ENCODE measurements around the gene IPCEF1. TPM values are rescaled to one million over a fixed set of nuclear protein-coding genes. Genes with fewer than 3 reads are reported as not detected.

Gene IPCEF1
- total RNA-seq, 1 donor from 2014 or later = 2.0 TPM

DNA sequence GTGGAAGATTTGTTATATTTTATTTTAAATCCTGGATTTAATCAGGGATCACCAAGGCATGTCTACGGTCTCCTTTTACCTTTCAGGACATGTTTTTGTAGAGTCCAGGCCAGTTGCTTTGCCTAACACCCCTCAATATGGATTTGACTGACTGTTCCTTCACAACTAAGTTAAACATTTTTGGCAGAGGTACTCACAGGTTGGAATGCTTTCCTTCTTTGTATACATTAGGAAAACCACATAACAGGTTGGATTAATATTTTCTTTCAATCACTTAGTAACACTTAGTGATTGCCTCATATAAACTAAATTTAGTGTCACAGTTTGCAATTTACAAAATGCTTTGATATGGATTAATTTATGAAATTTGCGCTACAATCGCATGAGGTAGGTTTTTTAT is 64.5 kb downstream of the IPCEF1 start:
- Histone ChIP-seq H3K4me3 (no peak overlapping the region), H3K36me3 (no peaks in the 10 kb centered on the region), H3K4me1 (peaks cover under 1% of the 10 kb centered on the region), H3K9me3 (no peaks in the 10 kb centered on the region), H3K27ac (no peak overlapping the region), H3K27me3 (no peaks in the 10 kb centered on the region)
- DNase-seq (ENCODE audit: extremely low spot score in 2 of 2) = no peak
- TF ChIP-seq POLR2AphosphoS5 (IDR thresholded peaks at IDR 0.05; ENCODE audit: insufficient read depth in 1 of 2, low read depth in 1 of 2) (no peak), POLR2A (IDR thresholded peaks at IDR 0.05) (no peak), CTCF (IDR thresholded peaks at IDR 0.05) (no peak)
- intact Hi-C loops (cut with DNase I) = no loop called here

DNA sequence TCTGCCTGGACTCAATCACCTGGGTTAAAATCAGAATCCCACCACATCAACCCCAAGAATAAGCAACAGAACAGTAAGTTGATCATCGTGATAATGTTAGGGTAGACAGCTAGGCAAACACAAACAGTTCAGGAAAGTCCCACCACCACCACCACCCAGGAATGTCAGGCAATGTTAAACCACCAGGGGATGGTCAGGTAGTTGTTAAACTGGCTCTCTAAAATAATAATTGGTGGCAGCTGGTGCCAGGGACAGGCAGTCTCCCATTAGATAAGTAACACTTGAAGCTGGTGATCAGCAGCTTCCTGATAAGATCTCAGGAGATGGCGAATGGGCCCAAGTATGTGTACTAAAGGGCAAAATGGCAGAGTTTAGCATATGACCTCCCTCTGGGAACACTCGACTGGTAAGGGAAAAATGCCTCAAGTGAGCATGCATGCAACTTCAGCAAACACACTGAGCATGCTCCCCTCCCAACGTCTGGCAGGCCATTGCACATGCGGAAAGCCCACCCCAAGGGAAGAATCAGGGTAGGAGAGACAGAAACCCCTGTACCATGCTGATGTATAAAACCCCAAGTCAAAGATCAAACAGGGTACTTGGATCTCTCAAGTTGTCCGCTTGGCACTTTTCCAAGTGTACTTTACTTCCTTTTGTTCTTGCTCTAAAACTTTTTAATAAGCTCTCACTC is 66.6 kb downstream of the IPCEF1 start:
- DNase-seq (ENCODE audit: extremely low spot score in 2 of 2) = no peak
- no peak for TF ChIP-seq POLR2AphosphoS5 (IDR thresholded peaks at IDR 0.05; ENCODE audit: insufficient read depth in 1 of 2, low read depth in 1 of 2)
- no peak for TF ChIP-seq CTCF (IDR thresholded peaks at IDR 0.05)
- TF ChIP-seq POLR2A (IDR thresholded peaks at IDR 0.05) = no peak
- H3K27ac ChIP-seq = no peak overlapping the region
- H3K27me3 ChIP-seq = no peaks in the 10 kb centered on the region
- no peak overlapping the region for H3K4me3 ChIP-seq
- intact Hi-C loops (cut with DNase I) = no loop called here
- H3K4me1 ChIP-seq = no peaks in the 10 kb centered on the region
- H3K9me3 ChIP-seq = no peaks in the 10 kb centered on the region
- no peaks in the 10 kb centered on the region for H3K36me3 ChIP-seq

- Histone ChIP-seq H3K27me3 (no peaks in the 10 kb centered on the region), H3K4me3 (no peak overlapping the region), H3K27ac (no peak overlapping the region), H3K9me3 (no peaks in the 10 kb centered on the region), H3K4me1 (no peaks in the 10 kb centered on the region), H3K36me3 (no peaks in the 10 kb centered on the region)
- intact Hi-C loops (cut with DNase I) = no loop called here
- TF ChIP-seq CTCF (IDR thresholded peaks at IDR 0.05) (no peak), POLR2A (IDR thresholded peaks at IDR 0.05) (no peak), POLR2AphosphoS5 (IDR thresholded peaks at IDR 0.05; ENCODE audit: insufficient read depth in 1 of 2, low read depth in 1 of 2) (no peak)
- DNase-seq (ENCODE audit: extremely low spot score in 2 of 2) = no peak
Measured at GRCh38 chr6:154285826-154286225, 70.8 kb downstream of the IPCEF1 start.

DNA sequence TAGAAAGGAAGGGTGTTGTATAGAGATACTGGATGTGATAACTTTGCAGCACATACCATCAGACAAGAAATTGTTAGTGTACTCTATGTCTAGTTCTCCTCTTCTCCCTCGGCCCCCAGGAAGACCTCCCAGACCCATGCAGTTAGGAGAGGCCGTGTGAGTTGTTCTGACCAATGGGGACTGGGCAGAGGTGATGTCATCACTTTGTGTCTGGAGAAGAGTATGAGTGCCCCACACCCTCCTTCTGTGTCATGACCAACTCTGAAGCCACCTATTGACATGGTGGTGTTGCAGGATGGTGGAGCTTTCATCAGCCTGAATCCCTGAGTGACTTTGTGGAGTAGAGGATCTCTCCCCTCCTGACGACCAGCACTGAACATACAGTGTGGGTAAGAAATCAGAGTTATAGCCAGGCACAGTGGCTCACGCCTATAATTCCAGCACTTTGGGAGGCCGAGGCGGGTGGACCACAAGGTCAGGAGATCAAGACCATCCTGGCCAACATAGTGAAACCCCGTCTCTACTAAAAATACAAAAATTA is 72.2 kb downstream of the IPCEF1 start:
- Histone ChIP-seq H3K9me3 (no peaks in the 10 kb centered on the region), H3K4me3 (no peak overlapping the region), H3K4me1 (no peaks in the 10 kb centered on the region), H3K27me3 (no peaks in the 10 kb centered on the region), H3K36me3 (no peaks in the 10 kb centered on the region), H3K27ac (no peak overlapping the region)
- no peak for TF ChIP-seq POLR2A (IDR thresholded peaks at IDR 0.05)
- no peak for TF ChIP-seq CTCF (IDR thresholded peaks at IDR 0.05)
- no peak for TF ChIP-seq POLR2AphosphoS5 (IDR thresholded peaks at IDR 0.05; ENCODE audit: insufficient read depth in 1 of 2, low read depth in 1 of 2)
- no peak for DNase-seq (ENCODE audit: extremely low spot score in 2 of 2)
- intact Hi-C loops (cut with DNase I) = no loop called here

DNA sequence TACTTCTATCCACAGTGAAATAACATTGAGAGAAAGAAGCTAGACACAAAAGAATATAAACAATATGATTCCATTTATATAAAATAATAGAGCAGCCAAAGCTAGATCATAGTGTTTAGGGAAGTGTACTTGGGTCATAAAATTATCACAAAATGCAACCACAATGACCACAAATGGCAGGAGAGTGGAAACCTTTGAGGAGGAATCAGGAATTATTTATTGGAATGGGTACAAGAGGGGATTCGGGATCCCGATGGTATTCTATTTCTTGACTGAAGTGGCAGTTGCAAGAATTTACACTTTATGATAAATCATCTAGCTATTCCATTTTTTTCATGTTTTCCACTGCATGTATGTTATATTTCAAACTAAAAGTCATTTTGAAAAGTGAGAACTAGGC is 76.1 kb downstream of the IPCEF1 start:
- intact Hi-C loops (cut with DNase I) = no loop called here
- DNase-seq (ENCODE audit: extremely low spot score in 2 of 2) = no peak
- Histone ChIP-seq H3K27ac (no peak overlapping the region), H3K36me3 (no peaks in the 10 kb centered on the region), H3K27me3 (no peaks in the 10 kb centered on the region), H3K4me1 (no peaks in the 10 kb centered on the region), H3K9me3 (no peaks in the 10 kb centered on the region), H3K4me3 (no peak overlapping the region)
- no peak for TF ChIP-seq POLR2A (IDR thresholded peaks at IDR 0.05)
- no peak for TF ChIP-seq POLR2AphosphoS5 (IDR thresholded peaks at IDR 0.05; ENCODE audit: insufficient read depth in 1 of 2, low read depth in 1 of 2)
- no peak for TF ChIP-seq CTCF (IDR thresholded peaks at IDR 0.05)
